ENCODE measurements around the gene SPRN.
"Not testable (repeated sequence)": the region's sequence is repeated elsewhere in the genome, so short reads cannot be mapped to it uniquely, and the experiment has no call there.

The SPRN gene

DNA sequence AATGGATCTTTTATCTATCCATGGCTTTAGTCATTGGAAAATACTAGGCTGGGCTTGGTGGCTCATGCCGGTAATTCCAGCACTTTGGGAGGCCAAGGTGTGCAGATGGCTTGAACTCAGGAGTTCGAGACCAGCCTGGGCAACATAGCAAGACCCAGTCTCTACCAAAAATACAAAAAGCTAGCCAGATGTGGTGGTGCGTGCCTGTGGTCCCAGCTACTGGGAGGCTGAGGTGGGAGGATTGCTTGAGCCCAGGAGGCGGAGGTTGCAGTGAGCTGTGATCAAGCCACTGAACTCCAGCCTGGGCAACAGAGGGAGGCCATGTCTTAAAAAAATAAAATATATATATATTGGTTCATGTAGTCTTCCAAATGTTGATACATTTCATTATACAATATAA, 37.5 kb downstream of the SPRN start:
- not testable (repeated sequence) for DNase-seq (ENCODE audit: low spot score)

DNA sequence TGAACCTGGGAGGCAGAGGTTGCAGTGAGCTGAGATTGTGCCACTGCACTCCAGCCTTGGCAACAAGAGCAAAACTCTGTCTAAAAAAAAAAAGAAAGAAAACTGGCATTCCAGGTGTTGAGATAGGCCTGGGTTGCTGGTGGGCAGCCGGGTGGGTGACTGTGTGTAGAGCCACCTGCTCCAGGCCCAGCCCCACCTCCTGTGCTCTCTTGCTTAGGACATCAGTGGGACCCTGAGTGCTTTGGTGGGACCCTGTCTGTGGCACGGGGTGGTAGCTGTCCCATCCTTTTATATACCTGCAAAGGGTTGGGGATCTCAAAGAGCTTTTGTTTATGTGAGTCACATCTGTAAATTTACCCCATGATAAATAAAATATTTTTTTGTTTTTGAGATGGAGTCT, 39.2 kb downstream of the SPRN start:
- DNase-seq (ENCODE audit: low spot score): no peak

DNA sequence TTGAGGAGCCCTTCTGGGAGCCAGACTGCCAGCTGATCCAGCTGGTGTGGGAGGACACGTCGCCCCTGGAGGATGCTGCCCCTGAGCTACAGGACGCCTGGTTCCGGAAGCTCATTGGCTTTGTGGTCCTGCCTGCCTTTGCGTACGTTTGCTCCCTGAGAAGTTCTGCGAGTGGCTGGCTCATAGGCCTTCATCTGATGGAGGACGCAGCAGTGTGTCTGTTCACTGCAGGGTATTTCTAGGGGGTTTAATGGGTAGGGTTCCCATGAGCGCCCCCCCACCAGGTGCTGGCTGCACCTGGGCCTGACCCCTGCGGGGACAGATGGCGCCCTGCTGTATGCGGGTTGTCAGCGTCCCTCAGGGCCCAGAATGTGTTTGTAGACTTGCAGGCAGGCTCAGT, 40.4 kb downstream of the SPRN start:
- no peak for DNase-seq (ENCODE audit: low spot score)

DNA sequence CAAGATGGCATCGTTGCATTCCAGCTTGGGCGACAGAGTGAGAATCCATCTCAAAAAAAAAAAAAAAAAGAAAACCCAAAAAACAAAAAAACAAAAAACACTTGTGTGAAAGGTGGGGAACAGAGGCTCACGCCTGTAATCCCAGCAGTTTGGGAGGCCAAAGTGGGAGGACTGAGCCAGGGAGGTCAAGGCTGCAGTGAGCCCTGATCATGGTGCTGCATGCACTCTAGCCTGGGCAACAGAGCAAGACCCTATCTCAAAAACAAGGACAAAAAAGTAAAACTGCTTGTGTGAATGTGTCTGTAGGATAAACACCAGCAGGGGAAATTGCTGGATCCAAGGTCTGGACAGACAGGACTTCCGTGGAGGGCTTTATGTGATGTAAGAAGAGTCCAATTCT, 40.9 kb downstream of the SPRN start:
- DNase-seq (ENCODE audit: low spot score): no peak

DNA sequence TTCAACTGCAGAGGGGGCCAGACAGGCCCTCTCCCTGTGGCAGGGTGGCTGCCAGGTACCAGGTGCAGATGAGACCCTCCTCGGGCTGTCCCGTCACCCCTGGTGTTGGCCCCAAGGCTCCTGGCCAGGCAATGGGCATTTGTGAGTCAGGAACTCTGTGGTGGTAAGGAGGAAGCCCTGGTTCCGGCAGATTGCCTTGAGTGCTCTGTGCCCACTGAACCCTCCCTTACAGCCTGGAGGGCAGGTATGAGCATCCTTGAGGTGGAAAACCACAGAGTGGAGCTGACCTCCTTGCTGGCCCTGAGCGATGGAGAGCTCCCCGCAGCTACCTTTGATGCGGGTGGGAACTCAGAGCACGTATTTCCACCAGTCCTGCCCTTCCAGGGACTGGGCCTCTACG, 43.4 kb downstream of the SPRN start:
- no peak for DNase-seq (ENCODE audit: low spot score)

DNA sequence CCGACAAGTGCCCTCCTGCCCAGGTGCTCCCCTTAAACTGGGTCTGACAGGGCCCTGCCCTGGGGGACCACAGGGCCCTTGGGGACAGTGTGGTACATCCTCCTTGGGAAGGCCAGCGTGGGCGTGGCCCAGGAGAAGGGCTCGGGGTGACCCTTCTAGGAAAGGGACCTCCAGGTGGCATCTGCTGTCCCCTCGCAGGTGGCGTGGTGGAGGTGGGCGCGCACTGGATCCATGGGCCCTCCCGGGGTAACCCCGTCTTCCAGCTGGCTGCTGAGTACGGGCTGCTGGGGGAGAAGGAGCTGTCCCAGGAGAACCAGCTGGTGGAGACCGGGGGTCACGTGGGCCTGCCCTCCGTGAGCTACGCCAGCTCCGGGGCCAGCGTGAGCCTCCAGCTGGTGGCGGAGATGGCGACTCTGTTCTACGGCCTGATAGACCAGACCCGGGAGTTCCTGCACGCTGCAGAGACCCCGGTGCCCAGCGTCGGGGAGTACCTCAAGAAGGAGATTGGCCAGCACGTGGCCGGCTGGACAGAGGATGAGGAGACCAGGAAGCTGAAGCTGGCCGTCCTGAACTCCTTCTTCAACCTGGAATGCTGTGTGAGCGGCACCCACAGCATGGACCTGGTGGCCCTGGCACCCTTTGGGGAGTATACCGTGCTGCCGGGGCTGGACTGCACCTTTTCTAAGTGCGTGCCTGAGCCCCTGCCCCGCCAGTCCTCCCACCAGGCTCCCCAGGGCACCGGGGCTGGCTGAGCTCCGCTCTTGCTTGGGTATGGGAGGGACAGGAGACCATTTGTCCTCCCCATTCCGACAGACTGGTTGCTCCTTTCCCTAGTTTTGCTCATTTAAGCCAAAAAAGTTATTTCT, 44.4 kb downstream of the SPRN start:
- peak; percentile 63 for DNase-seq (ENCODE audit: low spot score)

DNA sequence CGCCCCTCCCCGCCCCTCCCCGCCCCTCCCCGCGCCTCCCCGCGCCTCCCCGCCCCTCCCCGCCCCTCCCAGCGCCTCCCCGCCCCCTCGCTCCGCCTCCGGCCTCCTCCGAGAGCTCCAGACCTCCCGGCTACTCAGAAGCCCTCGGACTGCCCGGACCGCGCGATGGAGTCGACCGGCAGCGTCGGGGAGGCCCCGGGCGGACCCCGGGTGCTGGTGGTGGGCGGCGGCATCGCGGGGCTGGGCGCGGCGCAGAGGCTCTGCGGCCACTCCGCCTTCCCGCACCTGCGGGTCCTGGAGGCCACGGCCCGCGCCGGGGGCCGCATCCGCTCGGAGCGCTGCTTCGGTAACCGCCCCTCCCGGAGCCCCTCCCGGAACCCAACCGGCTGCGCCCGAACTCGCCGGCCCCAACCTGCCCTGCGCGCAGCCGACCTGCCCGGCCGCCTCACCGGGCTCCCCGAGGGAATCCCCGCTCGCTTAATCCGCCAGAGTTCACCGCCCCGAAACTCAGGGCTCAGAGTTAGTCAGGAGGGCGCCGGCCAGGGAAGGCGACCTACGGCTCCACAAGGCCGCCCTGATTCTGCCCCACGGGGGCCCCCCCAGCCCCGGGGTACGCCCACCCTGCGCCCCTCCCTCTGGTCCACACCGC, 45.1 kb downstream of the SPRN start, which contains the start of gene PAOX:
Gene PAOX (plus strand): TSS at position 111 of the 649 bp plus-strand sequence. CDS start 55 bp downstream, at position 166.
- peak; percentile 77 for DNase-seq (ENCODE audit: low spot score)

DNA sequence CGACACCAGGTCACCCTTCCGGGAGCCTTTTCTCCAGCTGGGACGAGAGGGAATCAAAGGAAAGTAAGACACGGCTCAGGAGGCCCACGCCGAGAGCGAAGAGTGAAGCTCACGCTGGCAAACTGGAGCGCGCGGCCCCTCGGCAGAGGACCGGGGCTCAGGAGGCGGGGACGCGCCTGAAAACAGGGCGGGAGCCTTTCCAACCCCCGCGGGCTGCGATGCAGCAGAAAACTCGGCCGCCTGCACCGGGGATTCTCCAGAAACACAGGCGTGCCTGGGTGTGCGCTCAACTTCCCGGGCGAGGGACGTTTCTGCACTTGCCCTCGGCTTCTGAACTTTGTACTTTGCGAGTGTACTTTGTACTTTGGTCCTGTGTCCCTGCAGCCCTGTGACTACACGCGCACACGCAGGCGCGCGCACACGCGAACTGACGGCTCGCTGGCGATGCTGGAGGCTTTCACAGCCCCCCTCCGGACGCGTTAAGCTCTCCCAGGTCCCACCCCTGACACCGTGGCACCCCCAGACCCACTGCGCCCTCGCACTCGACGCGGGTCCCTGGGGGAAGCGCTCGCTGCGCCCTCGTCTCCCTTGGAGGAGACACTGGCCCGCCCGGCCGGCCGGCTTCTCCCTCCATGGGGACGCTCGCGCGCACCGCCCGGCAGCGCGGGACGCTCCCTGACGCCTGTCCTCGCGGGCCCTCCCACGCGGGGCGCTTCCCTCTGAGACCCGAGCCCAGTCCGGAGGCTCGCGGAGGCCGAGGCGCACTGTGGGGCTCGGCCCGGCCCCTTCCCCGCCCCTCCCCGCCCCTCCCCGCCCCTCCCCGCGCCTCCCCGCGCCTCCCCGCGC, 46.0 kb downstream of the SPRN start:
- DNase-seq (ENCODE audit: low spot score): peak; percentile 74

DNA sequence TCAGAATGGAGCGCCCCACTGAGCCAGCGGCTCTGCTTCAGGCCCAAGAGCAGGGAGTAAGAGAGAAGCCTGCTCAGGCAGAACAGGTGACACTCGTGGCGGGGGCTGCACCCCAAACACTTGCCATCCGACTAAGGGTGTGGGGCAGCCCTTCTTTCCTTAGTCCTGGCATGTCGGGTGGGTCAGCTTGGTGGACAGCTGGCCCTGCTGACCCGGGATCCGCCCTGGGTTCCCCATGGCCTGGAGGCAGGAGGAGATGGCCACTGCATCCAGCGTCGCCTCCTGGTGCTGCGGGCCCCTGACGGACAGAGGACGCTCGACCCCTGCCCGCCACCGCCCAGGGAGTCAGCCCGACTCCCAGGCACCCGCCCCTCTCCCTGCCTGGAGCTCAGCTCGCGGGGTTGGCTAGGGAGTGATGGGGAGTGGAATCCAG, 46.6 kb downstream of the SPRN start:
- DNase-seq (ENCODE audit: low spot score): no peak

DNA sequence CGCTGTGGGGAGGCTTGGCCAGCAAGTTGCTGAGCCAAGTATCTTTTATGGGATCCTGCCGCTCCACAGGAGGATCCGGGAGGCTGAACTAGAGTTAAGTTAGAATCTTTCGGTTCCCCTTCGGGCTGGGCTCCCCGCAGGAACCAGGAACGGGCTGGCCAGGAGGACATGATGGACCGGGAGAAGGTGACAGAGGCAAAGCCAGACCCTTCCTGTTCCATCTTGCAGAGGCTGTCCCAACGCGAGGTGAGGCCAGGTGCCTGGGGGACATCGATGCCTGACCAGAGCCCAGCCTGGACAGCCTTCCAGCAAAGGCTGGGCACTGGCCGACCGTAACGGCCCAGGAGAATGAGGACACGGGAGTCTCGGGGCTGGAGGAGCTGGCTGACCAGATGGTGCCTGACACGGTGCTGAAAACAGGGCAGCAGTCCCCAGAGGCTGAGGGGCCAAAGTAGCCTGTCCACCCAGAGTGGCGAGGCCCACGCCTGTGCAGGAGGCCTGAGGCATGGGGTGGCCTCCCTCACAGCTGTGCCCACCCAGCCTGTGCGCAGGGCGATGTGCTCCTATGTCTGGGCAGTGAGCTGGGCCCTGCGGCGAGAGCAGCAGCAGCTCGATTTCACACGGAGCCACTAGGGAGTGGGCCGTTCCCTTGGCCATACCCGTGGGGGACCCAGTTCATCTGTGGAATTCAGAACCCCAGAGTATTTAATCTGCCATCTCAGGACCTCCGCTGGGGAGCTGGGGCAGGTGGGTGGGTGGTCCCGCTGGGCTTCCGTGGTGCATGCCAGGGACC, 47.2 kb downstream of the SPRN start:
- no peak for DNase-seq (ENCODE audit: low spot score)

DNA sequence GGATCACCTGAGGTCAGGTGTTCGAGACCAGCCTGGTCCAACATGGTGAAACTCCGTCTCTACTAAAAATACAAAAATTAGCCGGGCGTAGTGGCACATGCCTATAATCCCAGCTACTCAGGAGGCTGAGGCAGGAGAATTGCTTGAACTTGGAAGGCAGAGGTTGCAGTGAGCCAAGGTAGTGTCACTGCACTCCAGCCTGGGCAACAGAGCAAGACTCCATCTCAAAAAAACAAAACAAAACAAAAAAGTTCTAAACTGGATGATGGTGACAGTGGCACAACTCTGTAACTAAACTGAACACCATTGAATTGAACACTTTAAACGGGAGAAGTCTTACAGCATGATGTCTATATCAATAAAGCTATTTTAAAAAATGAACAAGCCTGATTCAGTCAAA, 48.2 kb downstream of the SPRN start:
- not testable (repeated sequence) for DNase-seq (ENCODE audit: low spot score)

DNA sequence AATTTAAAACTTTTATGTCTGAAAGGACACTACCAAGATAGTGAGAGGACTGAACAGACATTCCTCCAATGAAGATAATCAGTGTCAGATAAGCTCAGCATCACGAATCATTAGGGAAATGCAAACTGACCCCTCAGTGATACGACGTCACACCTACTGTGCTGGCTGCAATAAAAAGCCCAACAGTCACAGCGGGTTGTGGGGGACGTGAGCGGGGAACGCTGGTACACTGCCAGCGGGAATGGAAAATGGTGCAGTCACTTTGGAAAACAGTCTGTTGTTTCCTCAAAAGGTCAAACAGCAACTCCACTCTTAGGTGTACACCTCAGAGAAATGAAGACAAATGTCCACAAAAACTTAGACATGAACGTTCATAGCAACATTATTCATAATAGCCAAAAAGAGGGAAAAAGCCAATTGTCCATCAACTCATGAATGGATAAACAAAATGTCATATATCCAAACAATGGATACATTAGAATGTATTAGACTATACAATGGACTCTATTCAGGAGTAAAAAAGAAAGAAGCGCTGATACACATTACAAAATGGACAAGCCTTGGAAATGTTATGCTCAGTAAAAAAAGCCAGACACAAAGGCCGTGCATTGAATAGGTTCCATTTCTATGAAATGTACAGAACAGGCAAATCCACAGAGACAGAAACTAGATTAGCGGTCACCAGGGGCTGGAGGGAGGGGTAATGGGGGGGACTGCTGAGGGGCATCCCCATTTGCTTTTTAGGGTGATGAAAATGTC, 48.9 kb downstream of the SPRN start:
- DNase-seq (ENCODE audit: low spot score): peak; percentile 55

DNA sequence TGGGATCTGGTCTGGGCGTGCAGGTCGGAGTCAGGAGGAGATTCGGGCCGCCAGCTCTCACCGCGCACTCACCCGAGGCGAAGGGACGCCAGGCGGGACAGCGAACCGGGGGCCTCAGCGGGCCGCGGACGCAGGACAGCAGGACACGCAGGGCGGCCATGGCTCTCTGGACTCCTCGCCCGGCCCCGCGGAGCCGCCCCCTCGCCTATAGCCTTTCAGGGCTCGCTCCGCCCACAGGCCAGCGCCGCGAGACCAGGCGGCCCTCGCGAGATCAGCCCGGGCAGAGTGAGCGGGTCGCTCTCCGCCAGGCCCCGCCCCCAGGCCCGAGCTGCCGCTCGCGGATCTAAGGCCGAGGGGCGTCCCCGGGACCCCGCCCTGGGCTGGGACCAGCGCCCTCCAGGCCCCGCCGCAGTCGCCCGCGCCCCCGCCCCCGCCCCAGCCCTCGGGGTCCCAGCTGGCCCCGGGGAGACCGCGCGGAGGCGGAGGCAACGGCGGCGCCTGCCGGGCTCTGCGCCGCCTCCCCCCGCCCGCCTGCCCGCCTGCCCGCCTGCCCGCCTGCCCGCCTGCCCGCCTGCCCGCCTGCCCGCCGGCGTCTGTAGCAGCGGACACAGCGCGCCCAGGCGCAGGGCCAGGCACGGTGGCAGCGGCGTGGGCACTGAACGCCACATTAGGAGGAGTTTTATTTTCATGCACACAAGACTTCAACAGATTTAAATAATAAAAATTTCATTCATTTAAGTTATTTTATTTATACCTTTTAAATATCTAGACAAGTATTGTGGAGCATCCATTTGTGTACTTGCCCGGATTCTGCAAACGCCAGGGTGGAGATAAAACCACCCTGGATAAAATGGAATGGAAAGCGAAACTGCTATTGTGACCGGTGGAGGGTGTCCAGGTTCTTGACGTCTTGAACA, 51.0 kb downstream of the SPRN start, which contains the start of gene ECHS1:
Gene ECHS1 (minus strand): TSS at position 181 of the 917 bp plus-strand sequence. CDS start 21 bp downstream, at position 160.
- DNase-seq (ENCODE audit: low spot score): peak; percentile 94

DNA sequence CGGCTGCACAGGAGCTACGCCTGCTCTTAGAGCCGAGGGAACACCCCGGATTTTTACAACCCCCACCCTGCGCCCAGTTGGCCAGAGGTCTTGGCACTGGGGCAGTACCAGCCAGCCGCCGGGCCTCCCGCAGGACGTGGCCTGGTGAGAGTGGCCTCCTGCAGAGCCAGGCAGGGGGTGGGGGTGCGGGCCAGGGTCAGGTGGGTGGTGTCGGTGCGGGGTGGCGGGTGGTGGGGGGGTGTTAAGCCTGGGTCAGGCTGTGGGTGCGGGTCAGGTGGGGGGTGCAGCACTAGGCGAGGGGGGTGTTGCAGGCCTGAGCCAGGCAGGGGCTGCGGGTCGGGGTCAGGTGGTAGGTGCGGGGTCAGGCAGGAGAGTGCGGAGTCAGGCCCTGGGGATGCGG, 51.9 kb downstream of the SPRN start:
- no peak for DNase-seq (ENCODE audit: low spot score)

All from globus pallidus (tissue), 1 donor.